Stimulated activated CD8-positive, alpha-beta memory T cell treated with anti-CD3 and anti-CD28 coated beads, Interleukin-7, amount 100 ng/mL, for 1 hour (primary cell): ENCODE results near the gene TPPP.
"Not testable (repeated sequence)": the region's sequence is repeated elsewhere in the genome, so short reads cannot be mapped to it uniquely, and the experiment has no call there.

Experiments used
- DNase-seq, 2 donors: peaks; one replicate each; pipeline ENCODE4 v3.0.0-alpha.2; 2020; ENCODE audit warnings: low read depth in 2 of 2

The TPPP gene

DNA sequence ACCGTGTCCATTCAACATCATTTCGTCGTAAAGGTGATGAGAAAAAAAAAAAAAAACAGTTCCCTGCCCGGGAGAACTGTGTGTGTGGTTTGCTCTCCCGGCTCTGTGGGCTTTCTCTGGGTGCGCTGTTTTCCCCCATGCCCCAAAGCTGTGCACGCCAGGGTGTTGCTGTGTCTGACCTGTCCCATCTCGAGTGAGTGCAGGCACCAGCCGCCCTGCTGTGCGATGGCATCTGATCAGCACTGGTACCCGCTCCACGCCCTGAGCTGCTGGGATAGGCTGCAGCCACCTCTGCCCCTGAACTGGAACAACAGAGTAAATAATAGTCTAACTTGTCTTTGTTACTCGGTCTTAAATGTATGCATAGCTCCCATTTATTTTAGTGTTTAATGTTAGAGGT, 47.7 kb downstream of the TPPP start:
- DNase-seq = no peak

DNA sequence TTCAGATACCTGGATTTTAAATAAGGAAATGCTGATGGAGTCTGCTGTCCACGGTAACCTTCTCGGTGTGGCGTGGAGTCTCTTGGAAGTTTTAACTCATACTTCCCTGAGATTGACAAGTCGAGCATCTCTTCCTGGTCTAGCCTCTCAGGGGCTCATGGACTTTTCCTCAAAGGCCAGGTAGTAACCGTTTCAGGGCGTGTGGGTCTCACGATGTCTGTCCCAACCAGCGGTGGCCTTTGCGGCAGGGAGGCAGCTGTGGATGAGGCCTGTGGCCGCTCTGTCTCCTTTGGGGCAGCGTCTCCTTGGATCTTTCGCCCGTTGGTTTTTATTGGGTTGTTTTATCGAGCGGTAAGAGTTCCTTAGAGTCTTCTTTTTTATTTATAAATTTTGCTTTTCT, 48.2 kb downstream of the TPPP start:
- DNase-seq = no peak

DNA sequence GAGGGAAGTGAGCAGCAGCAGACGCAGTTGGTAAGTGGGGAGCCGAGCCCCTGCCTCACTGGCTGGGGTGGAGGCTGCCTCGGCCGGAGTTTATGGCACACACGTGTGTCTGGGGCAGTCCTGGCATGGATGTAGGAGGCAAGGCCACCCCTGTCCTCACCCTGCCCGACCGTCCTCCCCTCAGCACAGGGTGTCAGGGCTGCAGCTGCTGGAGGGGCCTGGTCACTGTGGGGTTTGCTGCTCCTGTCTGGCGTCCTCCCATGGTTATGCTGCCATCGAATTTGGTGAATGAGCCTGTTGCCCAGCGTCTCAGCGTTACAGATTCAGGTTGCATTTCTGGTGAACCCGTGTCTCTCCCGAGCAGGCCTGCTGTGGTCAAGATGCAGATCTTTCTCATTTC, 48.6 kb downstream of the TPPP start:
- no peak for DNase-seq

DNA sequence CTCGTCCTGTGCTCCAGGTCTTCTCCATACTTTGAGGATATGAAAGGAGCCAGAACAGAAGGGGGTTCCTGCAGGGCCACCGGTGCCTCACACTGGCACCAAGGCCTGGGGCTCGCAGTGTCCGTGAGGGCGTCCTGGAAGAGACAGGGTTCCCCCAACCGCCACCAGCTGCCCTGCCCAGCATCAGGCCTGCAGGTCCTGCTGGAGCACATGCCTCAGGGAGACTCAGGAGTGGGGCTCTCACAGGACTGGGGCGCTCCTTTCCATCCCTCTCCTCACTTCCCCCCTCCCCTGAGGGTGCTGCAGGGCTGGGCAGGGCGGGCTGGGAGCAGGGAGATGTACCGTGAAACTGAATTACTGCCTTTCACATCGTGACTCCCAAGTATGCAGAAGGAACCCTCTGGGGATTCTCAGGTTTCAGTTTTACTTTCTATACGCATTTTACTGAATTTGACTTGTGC, 49.3 kb downstream of the TPPP start:
- DNase-seq = no peak

DNA sequence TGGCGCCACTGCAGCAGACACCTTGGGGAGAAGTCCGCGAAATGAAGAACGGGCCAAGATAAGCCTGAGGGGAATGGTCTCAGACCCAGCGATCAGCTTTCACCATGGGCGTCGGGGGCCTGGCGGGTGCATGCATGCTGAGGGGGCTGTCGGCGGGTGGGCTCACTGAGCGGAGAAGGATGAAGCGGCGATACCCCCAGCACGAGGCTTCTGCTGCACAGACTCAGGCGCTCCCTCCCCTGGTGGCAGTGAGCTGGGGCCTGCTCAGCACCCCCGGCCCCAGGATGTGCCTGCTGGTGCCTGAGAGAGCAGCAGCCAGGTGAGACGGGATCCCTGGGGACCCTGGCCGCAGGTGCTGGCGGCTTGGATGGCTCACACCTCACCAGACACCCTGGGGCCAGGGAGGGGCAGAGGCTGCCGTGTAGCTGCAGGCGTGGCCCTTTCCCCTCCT, 49.8 kb downstream of the TPPP start:
- no peak for DNase-seq

DNA sequence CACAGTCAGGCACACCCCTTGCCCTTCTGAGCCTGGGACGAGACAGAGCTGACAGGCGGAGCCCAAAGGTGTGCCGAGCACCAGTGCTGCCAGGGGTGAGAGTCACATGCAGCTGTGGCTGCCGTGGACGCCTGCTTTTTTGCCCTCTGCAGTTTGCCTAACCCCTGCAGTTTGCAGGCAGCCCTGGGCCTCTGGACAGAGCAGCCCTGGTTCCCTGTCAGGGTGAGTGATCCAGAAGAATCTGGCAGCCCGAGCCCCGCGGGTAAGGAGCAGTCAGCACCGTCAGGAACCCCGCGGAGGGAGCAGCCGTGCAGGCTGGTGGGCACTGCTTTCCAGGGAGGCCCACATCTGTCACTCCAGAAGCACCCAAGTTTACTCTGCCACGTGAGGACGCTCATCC, 50.7 kb downstream of the TPPP start:
- DNase-seq = no peak

DNA sequence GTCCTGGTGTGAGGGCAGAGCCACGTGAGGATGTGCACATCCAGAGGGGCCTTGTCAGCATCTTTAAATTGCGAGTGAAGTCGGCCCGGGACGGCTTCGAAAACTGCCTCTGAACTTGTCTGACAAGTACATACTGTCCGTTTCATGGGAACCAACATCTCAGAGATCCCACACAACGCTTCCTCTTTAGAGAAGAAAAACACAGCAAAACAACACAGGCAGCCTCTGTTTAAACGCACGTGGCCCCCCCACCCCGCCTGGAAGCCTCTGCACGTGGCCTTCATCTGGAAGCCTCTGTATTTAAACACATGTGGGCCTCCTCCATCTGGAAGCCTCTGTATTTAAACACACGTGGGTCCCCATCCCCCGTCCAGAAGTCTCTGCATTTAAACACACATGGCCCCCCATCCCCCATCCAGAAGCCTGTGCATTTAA, 51.8 kb downstream of the TPPP start:
- no peak for DNase-seq

DNA sequence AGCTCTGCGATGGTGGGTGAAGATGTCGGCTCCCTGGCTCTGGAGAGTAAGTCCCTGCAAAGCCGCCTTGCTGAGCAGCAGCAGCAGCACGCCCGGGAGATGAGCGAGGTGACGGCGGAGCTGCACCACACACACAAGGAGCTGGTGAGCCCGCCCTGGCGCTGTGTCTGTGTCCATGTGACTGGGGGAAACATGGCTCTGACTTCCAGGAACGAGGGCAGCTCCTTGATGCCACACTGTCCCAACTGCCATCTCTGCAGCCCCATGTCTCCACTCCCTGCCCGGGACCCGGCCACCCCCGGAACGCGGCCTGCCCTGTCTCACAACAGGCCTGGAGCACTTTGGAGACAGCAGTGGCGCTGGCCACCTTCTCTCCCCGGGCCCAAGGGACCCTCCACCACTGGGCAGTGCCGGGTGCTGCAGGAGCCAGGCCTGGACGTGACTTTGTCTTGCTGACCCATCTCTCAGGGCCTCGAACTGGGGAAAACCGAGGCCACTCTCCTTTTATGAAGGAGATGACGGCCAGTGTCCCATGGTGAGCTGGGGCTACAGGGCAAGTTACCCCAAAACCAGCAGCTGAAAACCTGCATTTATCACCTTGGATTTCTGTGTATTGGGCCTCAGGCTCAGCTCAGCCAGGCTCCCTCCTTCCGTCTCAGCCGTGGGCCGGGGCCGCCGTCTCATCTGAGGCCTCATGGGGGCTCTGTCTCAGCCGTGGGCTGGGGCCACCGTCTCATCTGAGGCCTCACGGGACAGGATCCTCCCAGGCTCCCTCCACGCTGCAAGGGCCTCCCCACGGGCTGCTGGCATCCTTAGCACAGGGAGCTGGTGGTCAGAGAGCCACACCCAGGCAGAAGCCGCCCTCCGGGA, 52.5 kb downstream of the TPPP start:
- DNase-seq = no peak

DNA sequence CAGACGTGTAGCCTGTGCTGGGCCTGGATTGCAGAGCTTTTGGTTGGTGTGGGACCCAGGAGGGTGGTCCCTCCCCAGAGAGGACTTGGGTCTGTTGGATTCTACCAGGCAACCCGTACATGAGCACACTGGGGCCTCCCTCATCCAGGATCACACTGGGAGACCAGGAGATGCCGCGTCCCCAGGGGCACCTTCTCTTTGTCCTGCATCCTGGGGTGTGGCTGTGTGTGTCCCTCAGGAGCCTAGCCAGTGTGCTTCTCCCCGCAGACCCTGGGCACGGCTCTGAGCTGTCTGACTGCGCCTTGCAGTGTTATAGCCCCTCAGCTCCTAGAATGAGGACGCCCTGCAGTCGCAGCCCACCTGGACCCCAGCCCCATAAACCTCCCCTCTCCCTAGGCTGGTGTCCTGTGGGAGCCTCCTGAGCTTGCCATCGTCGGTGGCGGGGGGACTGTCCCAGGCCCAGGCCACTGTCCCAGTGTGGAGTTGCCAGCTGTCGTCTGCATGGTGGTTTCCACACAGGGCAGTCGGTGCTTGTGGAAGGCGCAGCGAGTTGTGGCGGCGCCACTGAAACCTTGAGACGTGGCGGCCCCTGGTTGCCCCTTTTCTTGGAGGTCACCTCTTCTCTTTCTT, 53.5 kb downstream of the TPPP start:
- no peak for DNase-seq

DNA sequence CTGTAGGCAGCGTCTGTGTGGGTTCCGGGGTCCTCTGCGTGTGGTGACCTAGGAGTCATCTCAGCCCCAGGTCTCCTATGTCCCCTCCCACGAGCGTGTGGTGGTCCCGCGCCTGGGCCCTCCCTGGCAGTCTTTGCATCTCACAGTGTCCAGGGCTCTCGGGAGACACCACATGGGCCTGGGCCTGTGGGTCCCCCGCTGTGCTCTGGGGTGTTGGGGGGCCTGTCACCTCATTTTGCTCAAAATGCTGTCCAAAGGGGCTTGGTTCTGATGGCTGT, 54.0 kb downstream of the TPPP start:
- no peak for DNase-seq

DNA sequence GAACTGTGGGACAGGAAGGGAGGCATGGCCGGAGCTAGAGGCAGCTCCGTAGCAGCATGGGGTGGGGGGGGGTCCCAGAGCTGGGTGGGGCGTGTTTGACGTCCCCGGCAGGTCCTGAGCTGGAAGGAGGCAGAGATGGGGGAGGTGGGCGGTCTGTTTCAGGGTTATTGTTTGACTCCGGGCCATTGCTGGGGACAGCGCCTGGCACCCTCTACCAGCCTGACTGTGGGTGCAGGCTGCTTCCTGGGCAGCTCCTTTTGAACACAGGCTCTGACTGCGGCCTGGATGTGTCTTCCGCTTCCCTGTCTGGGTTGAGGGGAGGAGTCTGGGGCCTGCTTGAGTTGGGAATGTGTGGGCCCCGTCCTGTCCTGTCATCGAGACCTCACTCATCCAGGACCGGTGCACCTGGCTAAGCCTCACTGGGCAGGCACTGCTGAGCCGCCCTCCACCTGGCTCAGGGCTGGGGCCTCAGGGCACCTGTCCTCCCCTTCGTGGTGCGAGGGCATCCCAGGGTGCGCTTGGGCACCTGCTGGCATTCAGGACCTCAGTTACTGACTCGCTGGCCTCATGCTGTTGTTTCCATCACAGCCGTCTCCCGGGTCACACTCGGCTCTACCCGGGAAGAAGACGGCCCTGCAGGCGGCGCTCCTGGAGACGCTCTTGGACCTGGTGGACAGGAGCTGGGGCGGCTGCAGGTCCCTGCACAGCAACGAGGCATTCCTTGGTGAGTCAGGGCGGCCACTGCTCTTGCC, 54.5 kb downstream of the TPPP start:
- DNase-seq = no peak

DNA sequence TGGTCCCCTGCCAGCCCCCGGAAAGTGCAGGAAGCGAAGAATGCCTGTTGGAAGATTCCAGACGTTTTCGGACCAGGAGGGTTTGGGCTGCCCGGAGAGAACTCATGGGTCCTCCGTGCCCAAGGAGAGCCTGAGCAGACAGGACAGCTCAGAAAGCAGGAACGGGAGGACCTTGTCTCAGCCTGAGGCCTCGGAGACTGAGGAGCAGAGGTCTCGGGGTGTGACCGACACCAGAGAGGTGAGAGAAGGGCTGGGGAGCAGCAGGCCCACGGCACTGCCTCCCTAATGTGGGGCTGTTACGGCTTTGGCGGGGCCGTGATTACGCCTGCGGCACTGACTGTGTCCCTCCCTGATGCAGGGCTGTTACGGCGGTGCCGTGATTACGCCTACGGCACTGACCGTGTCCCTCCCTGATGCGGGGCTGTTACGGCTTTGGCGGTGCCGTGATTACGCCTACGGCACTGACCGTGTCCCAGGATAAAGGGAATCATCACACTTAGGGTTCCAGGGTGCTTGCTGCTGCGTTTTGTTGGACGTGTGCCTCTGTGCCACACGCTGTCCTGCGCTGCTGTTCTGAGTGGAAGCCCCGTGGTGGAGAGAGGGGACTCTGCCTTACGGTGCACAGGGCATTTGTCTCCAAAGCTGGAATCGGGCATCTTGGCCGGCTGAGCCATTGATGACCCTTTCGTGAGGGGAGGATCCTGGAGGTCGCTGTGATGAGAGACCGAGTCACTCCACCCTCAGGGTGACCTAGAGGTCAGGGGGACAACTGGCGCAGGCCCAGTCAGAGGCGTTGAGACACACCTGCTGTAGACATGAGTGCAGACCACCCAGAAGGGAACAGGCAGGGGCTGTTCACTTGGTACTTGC, 55.3 kb downstream of the TPPP start:
- DNase-seq = no peak

DNA sequence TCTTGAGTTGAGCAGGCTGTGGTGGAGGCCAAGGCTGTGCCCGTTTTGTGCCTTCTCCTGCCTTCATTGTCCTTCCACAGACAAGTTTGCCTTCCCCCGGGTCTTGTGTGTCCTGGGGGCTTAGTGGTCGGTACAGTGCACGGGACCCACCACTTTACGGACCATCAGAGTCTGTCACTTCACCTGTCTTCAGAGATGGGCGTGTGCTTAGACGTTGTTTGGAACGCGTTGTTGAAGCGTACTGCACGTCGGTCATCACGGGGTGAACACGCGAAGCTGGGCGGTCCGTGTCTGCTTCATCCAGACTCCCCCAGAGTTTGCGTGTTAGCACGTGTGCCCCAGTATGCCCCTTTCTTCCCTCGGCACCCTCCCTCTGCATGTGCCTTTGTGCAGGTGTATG, 56.2 kb downstream of the TPPP start:
- DNase-seq = no peak

DNA sequence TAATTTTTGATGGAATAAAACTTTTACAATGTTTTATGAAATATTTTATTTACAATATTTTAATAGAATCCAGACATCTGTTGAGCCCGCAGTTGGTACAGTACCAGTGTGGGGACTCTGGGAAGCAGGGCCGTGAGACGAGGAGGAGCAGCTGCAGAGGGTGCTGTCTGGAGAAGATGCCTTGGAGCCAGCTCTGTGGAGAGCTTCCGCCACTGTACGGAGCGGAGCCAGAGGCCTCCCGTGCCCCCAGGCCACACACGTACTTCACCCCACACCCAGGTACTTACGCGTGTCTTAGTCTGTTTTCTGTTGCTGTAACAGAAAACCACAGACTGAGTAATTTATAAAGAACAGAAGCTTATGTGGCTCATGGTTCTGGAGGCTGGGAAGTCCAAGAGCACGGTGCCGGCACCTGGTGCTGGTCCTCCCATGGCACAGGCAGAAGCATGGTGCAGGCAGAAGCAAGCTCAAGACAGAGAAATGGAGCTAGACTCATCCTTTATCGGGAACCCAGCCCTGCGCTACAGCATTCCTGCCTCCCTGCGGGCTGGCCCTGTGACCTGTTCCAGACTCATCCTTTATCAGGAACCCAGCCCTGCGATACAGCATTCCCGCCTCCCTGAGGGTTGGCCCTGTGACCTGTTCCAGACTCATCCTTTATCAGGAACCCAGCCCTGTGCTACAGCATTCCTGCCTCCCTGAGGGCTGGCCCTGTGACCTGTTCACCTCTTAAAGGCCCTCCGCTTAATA, 57.7 kb downstream of the TPPP start:
- DNase-seq = no peak

DNA sequence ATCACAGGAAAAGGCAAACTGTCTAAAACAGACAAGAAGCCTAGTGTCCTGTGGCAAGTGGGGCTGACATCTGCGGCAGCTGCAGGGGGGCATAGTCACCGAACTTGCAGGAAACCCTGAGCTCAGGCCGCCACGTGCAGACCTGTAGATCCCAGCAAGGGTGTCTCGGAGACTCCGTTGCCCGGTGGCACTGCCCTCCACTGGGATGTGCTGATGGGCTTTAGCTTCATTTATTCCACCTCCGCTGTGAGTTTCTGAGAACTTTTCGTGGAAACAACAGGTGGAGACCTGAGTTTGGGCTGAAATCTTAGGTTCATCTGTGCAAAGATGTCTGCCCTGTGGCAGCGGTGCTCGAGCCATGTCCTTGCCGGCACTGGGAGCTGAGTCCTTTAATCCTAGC, 59.0 kb downstream of the TPPP start:
- no peak for DNase-seq

DNA sequence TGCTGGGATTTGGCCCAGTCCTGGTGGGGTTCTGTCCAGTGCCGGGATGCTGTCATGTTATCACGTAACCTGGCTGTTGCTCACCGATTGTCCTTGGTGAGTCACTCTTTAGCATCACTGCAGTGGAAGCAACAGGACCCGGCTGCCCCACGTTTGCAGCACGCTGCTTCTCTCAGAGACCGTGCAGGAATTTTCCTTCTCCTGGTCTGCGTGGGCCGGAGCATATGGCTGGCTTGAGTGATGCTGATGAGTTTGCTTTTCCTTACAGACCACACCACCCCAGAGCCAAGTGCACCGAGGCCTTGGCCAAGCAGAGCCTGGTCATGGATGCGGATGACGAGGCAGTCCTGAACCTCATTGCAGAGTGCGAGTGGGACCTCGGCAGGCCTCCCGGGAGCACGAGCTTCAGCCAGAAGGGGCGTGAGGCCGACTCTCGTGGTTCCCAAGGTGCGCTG, 59.6 kb downstream of the TPPP start:
- DNase-seq = no peak

DNA sequence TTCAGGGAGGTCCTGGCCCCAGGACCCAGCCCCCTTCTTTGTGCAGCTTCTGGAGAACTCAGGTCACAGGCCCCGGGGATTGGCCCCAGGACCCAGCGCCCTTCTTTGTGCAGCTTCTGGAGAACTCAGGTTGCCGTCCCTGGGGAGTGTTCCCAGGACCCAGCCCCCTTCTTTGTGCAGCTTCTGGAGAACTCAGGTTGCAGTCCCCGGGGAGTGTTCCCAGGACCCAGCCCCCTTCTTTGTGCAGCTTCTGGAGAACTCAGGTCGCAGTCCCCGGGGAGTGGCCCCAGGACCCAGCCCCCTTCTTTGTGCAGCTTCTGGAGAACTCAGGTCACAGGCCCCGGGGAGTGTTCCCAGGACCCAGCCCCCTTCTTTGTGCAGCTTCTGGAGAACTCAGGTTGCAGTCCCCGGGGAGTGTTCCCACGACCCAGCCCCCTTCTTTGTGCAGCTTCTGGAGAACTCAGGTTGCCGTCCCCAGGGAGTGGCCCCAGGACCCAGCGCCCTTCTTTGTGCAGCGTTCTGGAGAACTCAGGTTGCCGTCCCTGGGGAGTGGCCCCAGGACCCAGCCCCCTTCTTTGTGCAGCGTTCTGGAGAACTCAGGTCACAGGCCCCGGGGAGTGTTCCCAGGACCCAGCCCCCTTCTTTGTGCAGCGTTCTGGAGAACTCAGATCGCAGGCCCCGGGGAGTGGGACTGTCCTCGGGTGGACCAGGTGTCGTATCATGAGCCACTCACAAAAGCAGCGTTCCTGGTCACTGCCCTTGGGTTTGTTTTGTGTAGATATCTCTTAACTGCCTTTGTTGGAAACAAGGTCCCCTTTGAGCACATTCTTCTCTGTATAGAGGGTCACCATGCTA, 64.6 kb downstream of the TPPP start:
- not testable (repeated sequence) for DNase-seq

DNA sequence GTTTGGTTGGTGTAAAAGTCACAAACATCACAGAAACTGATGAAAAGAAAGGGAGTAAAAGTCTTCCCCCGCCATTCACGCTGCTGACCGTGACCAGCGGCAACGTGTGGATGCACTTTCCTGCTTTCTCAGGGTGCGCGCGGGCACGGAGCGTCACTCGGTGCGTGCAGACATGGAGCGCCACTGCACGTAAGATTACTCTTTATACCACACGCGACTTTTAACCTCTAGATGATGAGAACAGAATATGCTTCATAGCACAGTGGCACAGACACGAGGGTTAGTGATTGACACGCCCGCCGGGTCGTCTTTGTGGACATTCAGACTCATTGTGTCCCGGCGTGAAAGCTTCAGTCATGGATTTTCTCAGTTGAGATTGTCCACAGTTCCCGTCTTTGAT, 65.3 kb downstream of the TPPP start:
- DNase-seq = no peak

DNA sequence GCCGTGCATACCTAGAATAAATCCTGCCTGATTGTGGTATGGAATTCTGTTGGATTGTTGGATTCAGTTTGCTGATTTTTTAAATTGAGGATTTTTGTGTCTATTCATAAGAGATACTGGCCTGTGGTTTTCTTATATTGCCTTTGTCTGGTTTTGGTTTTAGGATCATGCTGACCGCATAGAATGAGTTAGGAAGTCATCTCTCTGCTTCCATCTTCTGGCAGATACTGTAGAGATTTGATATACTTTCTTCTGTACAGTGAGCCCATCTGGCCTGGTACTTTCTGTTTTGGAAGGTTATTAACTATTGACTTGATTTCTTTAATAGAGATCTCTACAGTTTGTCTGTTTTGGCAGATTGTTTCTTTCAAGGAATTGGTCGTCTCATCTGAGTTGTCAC, 66.3 kb downstream of the TPPP start:
- no peak for DNase-seq

DNA sequence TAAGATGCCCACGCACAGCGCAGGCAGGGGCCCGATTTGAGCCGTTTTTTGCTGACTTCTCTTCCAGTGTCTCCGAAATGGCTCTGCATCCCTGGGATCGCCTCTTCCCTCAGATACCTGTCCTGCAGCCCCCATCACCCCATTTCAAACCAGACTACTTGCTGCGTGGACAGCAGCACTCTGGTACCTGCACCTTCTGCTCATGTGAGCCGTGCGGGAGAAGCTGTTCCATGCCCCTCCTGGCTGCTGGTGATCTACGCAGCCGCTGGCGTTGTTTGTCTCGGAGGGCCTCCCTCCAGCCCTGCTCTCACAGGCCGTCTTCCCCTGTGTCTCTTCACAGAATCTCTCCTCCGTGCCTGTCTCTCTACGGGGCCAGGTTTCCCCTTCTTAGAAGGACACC, 67.6 kb downstream of the TPPP start:
- DNase-seq = no peak
